Right atrium auricular region (tissue), 2 donors: Measurements from ENCODE around the gene TFE3. TPM values are rescaled to one million over a fixed set of nuclear protein-coding genes. Genes with fewer than 3 reads are reported as not detected.

Experiments used
- DNase-seq: peaks from one replicate; pipeline ENCODE4 v3.0.0-alpha.2; 2019; ENCODE audit warnings: low spot score
- H3K27ac ChIP-seq, 2 donors: fragments of 200-600 bp; sonication (generic); 1 replicate in 1 of 2; 2 replicates in 1 of 2; pipeline ENCODE4 v1.5.1; 2016 to 2019
- H3K27me3 ChIP-seq, 2 donors: fragments of 200-600 bp; sonication (generic); one replicate each; pipeline versions ENCODE4 v1.5.1 to v1.6.0; 2017 to 2019
- H3K36me3 ChIP-seq: fragments of 200-600 bp; sonication (generic); one replicate; pipeline ENCODE4 v1.5.1; 2016
- H3K4me1 ChIP-seq, 2 donors: fragments of 200-600 bp; sonication (generic); one replicate each; pipeline versions ENCODE4 v1.5.1 to v1.6.0; 2017 to 2019
- H3K4me3 ChIP-seq, 2 donors: fragments of 200-600 bp; sonication (generic); 1 replicate in 1 of 2; 2 replicates in 1 of 2; pipeline ENCODE4 v1.5.1; 2017 to 2019; ENCODE audit warnings: mild to moderate bottlenecking in 1 of 2, moderate library complexity in 1 of 2
- H3K9me3 ChIP-seq, 2 donors: fragments of 200-600 bp; sonication (generic); one replicate each; pipeline ENCODE4 v1.5.1; 2019
- CTCF ChIP-seq, 2 donors: fragments of 200-600 bp; sonication (generic); IDR thresholded peaks; one replicate each; pipeline ENCODE4 v1.5.1; 2019; ENCODE audit warnings: antibody characterized with exemption in 2 of 2
- total RNA-seq, 2 donors: library from RNA; depleted of rRNA; stranded (reverse); fragments of >200 nt; gene quantifications; one replicate each; pipeline ENCODE4 v1.1.0, GENCODE V29; 2016

Gene TFE3
- total RNA-seq, 2 donors from 2014 or later = 25.8 to 60.3 TPM

GRCh38 chrX:49030283-49030682 is 12.9 kb downstream of the TFE3 start:
- DNase-seq = no peak
- H3K36me3 ChIP-seq = peaks cover 42% of the 10 kb centered on the region

DNA sequence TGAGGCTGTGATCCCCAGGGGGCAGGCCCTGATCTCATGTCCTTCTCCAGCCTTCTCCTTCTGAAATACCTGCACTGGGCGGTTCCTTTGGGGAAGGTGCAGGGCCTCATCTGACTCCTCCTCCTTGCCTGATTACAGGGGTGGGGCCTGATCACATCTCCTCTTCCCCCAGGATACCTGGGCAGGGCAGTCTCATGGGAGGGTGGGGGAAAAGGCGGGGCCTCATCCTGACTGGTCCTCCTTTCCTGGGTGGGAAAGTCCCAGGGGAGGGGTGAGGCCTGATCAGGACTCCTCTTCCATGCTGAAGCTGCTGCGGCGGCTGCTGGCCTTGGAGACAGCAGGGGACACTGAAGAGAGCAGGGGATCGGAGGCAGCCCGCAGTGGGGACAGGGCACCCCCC is 13.3 kb downstream of the TFE3 start:
- Histone ChIP-seq H3K4me3 (no peak overlapping the region), H3K4me1 (no peaks in the 10 kb centered on the region), H3K9me3 (no peaks in the 10 kb centered on the region), H3K36me3 (peaks cover 42% of the 10 kb centered on the region), H3K27me3 (no peaks in the 10 kb centered on the region), H3K27ac (no peak overlapping the region)
- no peak for TF ChIP-seq CTCF (IDR thresholded peaks at IDR 0.05)
- no peak for DNase-seq

More at GRCh38 chrX:49030283-49030682, 12.9 kb downstream of the TFE3 start:
- TF ChIP-seq CTCF (IDR thresholded peaks at IDR 0.05) = no peak
- Histone ChIP-seq H3K27ac (no peak overlapping the region), H3K9me3 (no peaks in the 10 kb centered on the region), H3K4me3 (no peak overlapping the region), H3K27me3 (no peaks in the 10 kb centered on the region), H3K4me1 (no peaks in the 10 kb centered on the region)

GRCh38 chrX:49019599-49020249 is 23.4 kb downstream of the TFE3 start:
- DNase-seq = no peak
- Histone ChIP-seq H3K4me3 (no peak overlapping the region), H3K27me3 (no peaks in the 10 kb centered on the region), H3K36me3 (no peaks in the 10 kb centered on the region), H3K9me3 (no peaks in the 10 kb centered on the region), H3K4me1 (no peaks in the 10 kb centered on the region), H3K27ac (no peak overlapping the region)
- no peak for TF ChIP-seq CTCF (IDR thresholded peaks at IDR 0.05)

- H3K9me3 ChIP-seq = no peaks in the 10 kb centered on the region
- no peaks in the 10 kb centered on the region for H3K27me3 ChIP-seq
- DNase-seq = no peak
- no peaks in the 10 kb centered on the region for H3K4me1 ChIP-seq
- no peak overlapping the region for H3K4me3 ChIP-seq
- no peaks in the 10 kb centered on the region for H3K36me3 ChIP-seq
- H3K27ac ChIP-seq = no peak overlapping the region
- no peak for TF ChIP-seq CTCF (IDR thresholded peaks at IDR 0.05)
Measured at GRCh38 chrX:49019050-49019449, 24.1 kb downstream of the TFE3 start.

DNA sequence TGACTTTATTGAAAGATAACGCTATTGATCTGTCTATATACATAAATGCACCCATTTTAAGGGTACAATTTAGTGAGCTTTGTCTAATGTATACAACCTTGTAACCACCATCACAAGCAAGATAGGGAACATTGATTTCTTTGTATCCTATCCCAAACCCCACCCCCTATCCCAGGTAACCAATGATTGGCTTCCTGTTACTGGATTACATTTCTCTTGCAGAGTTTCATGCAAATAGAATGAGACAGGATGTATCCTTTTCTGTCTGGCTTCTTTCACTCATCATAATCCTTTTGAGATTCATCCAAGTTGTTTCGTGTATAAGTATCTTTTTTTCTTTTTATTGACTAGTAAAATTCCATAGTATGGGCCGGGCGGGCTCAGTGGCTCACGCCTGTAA is 39.5 kb downstream of the TFE3 start:
- no peaks in the 10 kb centered on the region for H3K27me3 ChIP-seq
- peaks cover 0 to 7% of the 10 kb centered on the region in 2 donors for H3K4me1 ChIP-seq
- no peaks in the 10 kb centered on the region for H3K9me3 ChIP-seq
- H3K36me3 ChIP-seq = no peaks in the 10 kb centered on the region
- no peak for TF ChIP-seq CTCF (IDR thresholded peaks at IDR 0.05)
- no peak overlapping the region for H3K27ac ChIP-seq
- DNase-seq = no peak
- H3K4me3 ChIP-seq = no peak overlapping the region
